Fibroblast of mammary gland (primary cell): ENCODE measurements around the gene HES4.
"Not testable (repeated sequence)": the region's sequence is repeated elsewhere in the genome, so short reads cannot be mapped to it uniquely, and the experiment has no call there.

Source experiments
- DNase-seq: peaks from one replicate; pipeline ENCODE4 v3.0.0-alpha.2; 2010; ENCODE audit warnings: low read depth
- H3K4me3 ChIP-seq: 2 replicates; pipeline ENCODE4 v1.5.1; 2011; ENCODE audit warnings: low read depth, mild to moderate bottlenecking, low read length, moderate library complexity; ENCODE audit not compliant: control insufficient read depth
- CTCF ChIP-seq: conservative IDR thresholded peaks from 2 replicates; pipeline ENCODE4 v1.5.1; 2011; ENCODE audit warnings: low read depth, low read length, inconsistent platforms; ENCODE audit not compliant: control insufficient read depth, insufficient read depth

Gene HES4

GRCh38 chr1:1014799-1015681 is 15.1 kb upstream of the HES4 start:
- DNase-seq, result no peak
- peak; percentile 29 for TF ChIP-seq CTCF
- no peak overlapping the region for H3K4me3 ChIP-seq

GRCh38 chr1:1013922-1014648 is 14.2 kb upstream of the HES4 start:
- H3K4me3 ChIP-seq, result peak overlapping the region; percentile 73

GRCh38 chr1:1013105-1013921 is 13.4 kb upstream of the HES4 start, which contains the start of gene ISG15:
Gene ISG15 (plus strand): TSS chr1:1013497. CDS start chr1:1013574, 77 bp downstream.
- DNase-seq, result peak; percentile 83
- no peak for TF ChIP-seq CTCF
- H3K4me3 ChIP-seq, result peak within 1 kb of the TSS; percentile 73

More at GRCh38 chr1:1013922-1014648, 14.2 kb upstream of the HES4 start:
- peak; percentile 28 for DNase-seq
- no peak for TF ChIP-seq CTCF

- DNase-seq, result not testable (repeated sequence)
Measured at GRCh38 chr1:1012736-1013104, 12.8 kb upstream of the HES4 start.

GRCh38 chr1:1011396-1011949 is 11.6 kb upstream of the HES4 start:
- DNase-seq, result no peak
- H3K4me3 ChIP-seq, result no peak overlapping the region
- no peak for TF ChIP-seq CTCF

More at GRCh38 chr1:1012736-1013104, 12.8 kb upstream of the HES4 start:
- H3K4me3 ChIP-seq, result peak overlapping the region; percentile 73

- H3K4me3 ChIP-seq, result not testable (repeated sequence)
Measured at GRCh38 chr1:1010131-1010530, 10.2 kb upstream of the HES4 start.

More at GRCh38 chr1:1010131-1010530, 10.2 kb upstream of the HES4 start:
- DNase-seq, result not testable (repeated sequence)
